ENCODE results near the gene SUMF1.

- TF ChIP-seq CTCF (IDR thresholded peaks at IDR 0.05) = no peak
- no peak for TF ChIP-seq POLR2A (IDR thresholded peaks at IDR 0.05)
These were observed 27.8 kb upstream of the SUMF1 start for GRCh38 chr3:4494895-4495264.
